HEK293 (cell line): ENCODE data around the gene PSMC3.

Experiments used
- ZNF670 ChIP-seq: fragments of 450-650 bp; formaldehyde crosslinking; IDR thresholded peaks from 2 replicates; pipeline ENCODE4 v1.5.1; 2016; ENCODE audit warnings: missing biosample characterization, missing genetic modification characterization, low read depth
- TF ChIP-seq, protein P1 (sequence below): fragments of 450-650 bp; formaldehyde crosslinking; IDR thresholded peaks from 2 replicates; pipeline ENCODE4 v1.5.1; 2016; ENCODE audit warnings: missing biosample characterization, missing genetic modification characterization

DNA sequence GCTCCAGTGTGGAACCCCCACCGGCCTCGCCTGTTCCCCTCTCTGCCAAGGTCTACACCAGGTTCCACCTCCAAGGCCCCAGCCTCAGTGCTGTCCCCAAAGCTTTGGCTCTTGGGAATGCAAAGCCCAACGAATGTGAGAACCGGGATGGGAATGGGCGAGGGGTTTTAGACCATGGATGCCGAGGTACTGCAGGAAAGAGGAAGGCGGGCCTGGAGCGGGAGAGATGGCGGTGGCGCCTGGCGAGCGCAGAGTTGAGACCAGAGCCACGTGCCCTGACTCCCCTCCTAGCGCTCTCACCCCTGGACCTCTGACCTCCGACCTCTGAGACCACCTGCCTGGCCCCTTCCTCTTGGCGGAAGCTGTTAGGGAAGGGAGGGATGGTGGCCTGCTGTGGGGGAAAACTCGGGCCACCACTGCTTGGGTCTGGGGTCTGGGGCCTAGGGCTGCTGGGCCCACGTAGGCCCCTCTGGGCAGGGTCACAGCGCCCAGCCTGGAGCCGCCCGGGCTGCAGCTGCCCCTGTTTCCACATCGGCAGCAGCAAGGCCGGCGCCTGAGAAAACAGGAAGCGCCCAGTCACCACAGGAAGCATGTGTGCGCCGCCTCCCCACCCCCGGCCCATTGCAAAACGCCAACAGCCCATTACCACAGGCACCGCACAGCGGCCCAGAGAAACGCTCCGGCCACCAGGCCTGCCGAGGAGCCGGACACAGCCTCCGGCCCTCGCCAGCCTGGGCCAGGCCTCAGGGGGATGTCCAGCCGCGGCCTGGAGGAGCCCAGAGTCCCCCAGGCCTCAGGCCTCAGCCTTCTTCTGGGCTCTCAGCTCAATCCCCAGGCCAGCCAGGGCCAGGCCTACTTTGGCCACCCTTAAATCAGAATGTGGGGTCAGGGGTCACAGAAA is 31.7 kb downstream of the PSMC3 start:
- no peak for TF ChIP-seq ZNF670 (tag by site-specific recombination)
- TF ChIP-seq, protein P1, sequence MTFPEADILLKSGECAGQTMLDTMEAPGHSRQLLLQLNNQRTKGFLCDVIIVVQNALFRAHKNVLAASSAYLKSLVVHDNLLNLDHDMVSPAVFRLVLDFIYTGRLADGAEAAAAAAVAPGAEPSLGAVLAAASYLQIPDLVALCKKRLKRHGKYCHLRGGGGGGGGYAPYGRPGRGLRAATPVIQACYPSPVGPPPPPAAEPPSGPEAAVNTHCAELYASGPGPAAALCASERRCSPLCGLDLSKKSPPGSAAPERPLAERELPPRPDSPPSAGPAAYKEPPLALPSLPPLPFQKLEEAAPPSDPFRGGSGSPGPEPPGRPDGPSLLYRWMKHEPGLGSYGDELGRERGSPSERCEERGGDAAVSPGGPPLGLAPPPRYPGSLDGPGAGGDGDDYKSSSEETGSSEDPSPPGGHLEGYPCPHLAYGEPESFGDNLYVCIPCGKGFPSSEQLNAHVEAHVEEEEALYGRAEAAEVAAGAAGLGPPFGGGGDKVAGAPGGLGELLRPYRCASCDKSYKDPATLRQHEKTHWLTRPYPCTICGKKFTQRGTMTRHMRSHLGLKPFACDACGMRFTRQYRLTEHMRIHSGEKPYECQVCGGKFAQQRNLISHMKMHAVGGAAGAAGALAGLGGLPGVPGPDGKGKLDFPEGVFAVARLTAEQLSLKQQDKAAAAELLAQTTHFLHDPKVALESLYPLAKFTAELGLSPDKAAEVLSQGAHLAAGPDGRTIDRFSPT (tag by site-specific recombination): no peak
